GM10266 (cell line): Measurements from ENCODE around the gene IRF2.

Source experiments
- DNase-seq: peaks from one replicate; pipeline ENCODE4 v3.0.0; 2012; ENCODE audit errors: extremely low spot score
- CTCF ChIP-seq: IDR thresholded peaks from 2 replicates; pipeline ENCODE4 v1.5.1; 2012; ENCODE audit warnings: mild to moderate bottlenecking, low read depth; ENCODE audit not compliant: control insufficient read depth, insufficient read depth; ENCODE audit errors: missing control alignments

Gene IRF2

DNA sequence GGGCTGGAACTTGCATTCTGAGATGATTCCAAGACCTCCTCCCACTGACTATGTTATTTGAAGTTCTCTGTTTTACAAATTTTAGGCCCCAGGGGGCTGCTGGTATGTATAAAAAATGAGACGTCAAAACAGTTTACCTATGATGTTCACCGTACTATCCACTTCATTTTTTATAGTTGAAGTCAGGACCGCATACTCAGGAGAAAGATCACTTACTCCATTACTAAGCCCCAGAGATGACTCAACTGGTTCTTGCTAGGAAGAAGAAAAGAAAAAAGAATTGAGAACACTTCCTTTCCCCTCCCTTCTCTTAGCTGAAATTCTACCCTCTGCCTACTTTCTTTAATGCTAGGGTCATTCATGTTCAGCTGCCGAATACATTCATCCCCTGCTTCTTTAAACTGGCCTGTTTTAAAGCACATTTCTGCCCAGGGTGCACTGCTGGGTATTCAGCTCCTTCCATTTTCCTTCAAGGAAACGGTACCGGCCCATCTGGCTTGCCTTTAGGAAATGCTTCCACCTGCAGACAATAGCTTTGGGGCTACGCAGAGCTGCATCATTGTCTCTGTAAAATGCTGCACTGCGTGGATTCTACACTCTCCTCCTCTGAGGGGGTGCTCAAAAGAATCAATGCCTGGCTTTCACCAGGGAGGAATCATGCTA, 66.2 kb downstream of the IRF2 start:
- DNase-seq: no peak
- no peak for TF ChIP-seq CTCF

GRCh38 chr4:184406958-184407391, 67.4 kb downstream of the IRF2 start:
- TF ChIP-seq CTCF: no peak
- no peak for DNase-seq

DNA sequence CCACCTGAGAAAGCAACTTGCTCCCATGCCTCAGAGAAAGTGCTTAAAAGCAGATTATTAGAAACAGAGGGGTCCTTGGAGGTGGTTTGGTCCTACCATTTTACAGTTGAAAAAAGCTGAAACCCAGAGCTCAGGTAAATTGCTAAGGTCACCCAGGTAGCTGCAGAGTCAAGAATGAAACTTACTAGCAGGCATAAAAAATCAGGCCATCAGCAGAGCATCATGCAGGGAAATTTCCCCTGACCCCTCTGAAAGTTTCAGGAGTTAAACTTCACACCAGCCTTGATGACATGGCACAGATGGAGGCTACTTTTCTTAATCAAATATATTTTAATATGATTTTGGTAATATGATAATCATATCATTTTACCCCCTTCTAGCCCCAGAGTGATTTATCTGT, 70.3 kb downstream of the IRF2 start:
- no peak for DNase-seq
- no peak for TF ChIP-seq CTCF

- no peak for TF ChIP-seq CTCF
- no peak for DNase-seq
Observed at GRCh38 chr4:184403384-184403781, 71.0 kb downstream of the IRF2 start.

DNA sequence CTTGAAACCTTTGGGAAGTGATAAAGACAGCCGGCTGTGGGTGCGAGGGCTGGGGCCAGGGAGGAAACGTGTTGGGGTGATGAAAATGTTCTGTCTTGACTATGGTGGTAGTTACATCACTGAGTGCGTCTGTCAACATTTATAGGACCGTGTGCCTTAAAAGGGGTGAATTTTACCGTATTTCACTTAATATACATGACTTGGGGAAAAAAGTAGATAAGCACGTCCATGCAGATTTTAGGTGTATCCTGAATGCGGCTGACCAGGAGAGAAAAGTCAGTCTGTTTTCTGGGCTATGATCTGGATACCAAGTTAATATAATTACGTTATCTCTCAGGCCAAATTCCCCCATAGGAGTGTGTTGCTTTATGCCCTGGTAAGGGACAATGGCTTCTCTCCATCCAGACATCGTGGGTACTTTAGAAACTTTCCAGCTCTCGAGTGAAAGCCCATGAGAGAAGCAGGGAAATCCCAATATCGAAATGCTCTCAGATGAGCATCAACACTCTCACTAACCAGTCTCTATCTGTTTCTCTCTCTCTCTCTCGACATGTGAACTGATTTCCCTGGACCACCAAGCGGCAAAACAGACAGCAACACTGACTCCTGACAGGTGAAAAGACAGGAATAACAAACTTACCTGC, 71.5 kb downstream of the IRF2 start:
- TF ChIP-seq CTCF: no peak

DNA sequence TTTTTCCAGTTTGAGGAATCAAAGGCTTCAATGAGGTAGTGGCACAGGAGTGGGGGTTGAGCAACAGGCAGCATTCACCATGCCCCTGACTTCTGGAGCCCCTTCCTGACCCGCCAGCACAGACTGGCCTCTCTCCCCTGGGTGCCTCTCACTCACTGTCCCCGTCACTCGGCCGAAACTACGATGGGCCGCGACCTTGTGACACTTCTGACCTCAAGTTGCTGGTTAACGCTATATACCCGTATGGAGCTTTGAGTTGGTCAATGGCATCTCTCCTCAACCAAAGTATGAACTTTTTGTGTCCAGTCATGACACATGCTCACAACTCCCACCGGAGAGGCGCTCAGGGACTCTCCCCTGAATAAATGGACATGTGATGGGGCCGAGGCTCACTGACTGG, 72.1 kb downstream of the IRF2 start:
- DNase-seq: no peak
- TF ChIP-seq CTCF: no peak

More for the DNA sequence above, 71.5 kb downstream of the IRF2 start:
- DNase-seq: no peak
